ENCODE results near the gene CELF1.

The CELF1 gene

GRCh38 chr11:47552566-47553405 is at the start of gene CELF1:
Gene CELF1 (minus strand): TSS chr11:47553132. CDS start chr11:47499523, 53,609 bp downstream.
- in situ Hi-C loops (cut with MboI; ENCODE audit: low sequenced_read_pairs), result loop anchor here (10.0 kb wide), 1 partner anchor 68 kb away; no protein-coding TSS in a partner anchor

GRCh38 chr11:47599902-47600301 is 47.0 kb upstream of the CELF1 start:
- in situ Hi-C loops (cut with MboI; ENCODE audit: low sequenced_read_pairs), result no loop called here

- in situ Hi-C loops (cut with MboI; ENCODE audit: low sequenced_read_pairs), result no loop called here
These were observed 43.0 kb upstream of the CELF1 start for GRCh38 chr11:47595967-47596366.

GRCh38 chr11:47595029-47595428 is 42.1 kb upstream of the CELF1 start:
- in situ Hi-C loops (cut with MboI; ENCODE audit: low sequenced_read_pairs), result no loop called here

GRCh38 chr11:47593934-47594855 is 41.3 kb upstream of the CELF1 start, which contains the start of gene C1QTNF4:
Gene C1QTNF4 (minus strand): TSS chr11:47594411. CDS start chr11:47590810, 3,601 bp downstream.
- in situ Hi-C loops (cut with MboI; ENCODE audit: low sequenced_read_pairs), result no loop called here

GRCh38 chr11:47593492-47593933 is 40.6 kb upstream of the CELF1 start:
- in situ Hi-C loops (cut with MboI; ENCODE audit: low sequenced_read_pairs), result no loop called here

GRCh38 chr11:47592970-47593369 is 40.0 kb upstream of the CELF1 start:
- in situ Hi-C loops (cut with MboI; ENCODE audit: low sequenced_read_pairs), result no loop called here

GRCh38 chr11:47592251-47592650 is 39.3 kb upstream of the CELF1 start:
- in situ Hi-C loops (cut with MboI; ENCODE audit: low sequenced_read_pairs), result no loop called here

GRCh38 chr11:47591764-47592163 is 38.8 kb upstream of the CELF1 start:
- in situ Hi-C loops (cut with MboI; ENCODE audit: low sequenced_read_pairs), result no loop called here

- in situ Hi-C loops (cut with MboI; ENCODE audit: low sequenced_read_pairs), result no loop called here
These were observed 37.3 kb upstream of the CELF1 start for GRCh38 chr11:47589977-47590861.

- in situ Hi-C loops (cut with MboI; ENCODE audit: low sequenced_read_pairs), result no loop called here
These were observed 36.6 kb upstream of the CELF1 start for GRCh38 chr11:47589584-47589976.

GRCh38 chr11:47589118-47589517 is 36.2 kb upstream of the CELF1 start:
- in situ Hi-C loops (cut with MboI; ENCODE audit: low sequenced_read_pairs), result no loop called here

- in situ Hi-C loops (cut with MboI; ENCODE audit: low sequenced_read_pairs), result no loop called here
These were observed 34.9 kb upstream of the CELF1 start for GRCh38 chr11:47587723-47588326.

GRCh38 chr11:47587039-47587716 is 34.2 kb upstream of the CELF1 start:
- in situ Hi-C loops (cut with MboI; ENCODE audit: low sequenced_read_pairs), result no loop called here

GRCh38 chr11:47586098-47586855 is 33.3 kb upstream of the CELF1 start, which contains the start of gene FAM180B:
Gene FAM180B (plus strand): TSS chr11:47586678. CDS start chr11:47586769, 91 bp downstream.
- in situ Hi-C loops (cut with MboI; ENCODE audit: low sequenced_read_pairs), result no loop called here

GRCh38 chr11:47583844-47584243 is 30.9 kb upstream of the CELF1 start:
- in situ Hi-C loops (cut with MboI; ENCODE audit: low sequenced_read_pairs), result no loop called here

GRCh38 chr11:47578524-47579494 is 25.9 kb upstream of the CELF1 start, which contains the start of the genes KBTBD4 and NDUFS3:
Gene KBTBD4 (minus strand): TSS chr11:47578970. CDS start chr11:47578951, 19 bp downstream.
Gene NDUFS3 (plus strand): TSS chr11:47579074. CDS start chr11:47579092, 18 bp downstream.
- in situ Hi-C loops (cut with MboI; ENCODE audit: low sequenced_read_pairs), result no loop called here

All from HL-60/S4 treated with phorbol 12-myristate 13-acetate at 8.2 ng/mL for 4 days and 3 days (cell line).